ENCODE data around the gene SUPT5H. TPM values are rescaled to one million over a fixed set of nuclear protein-coding genes. Genes with fewer than 3 reads are reported as not detected.

SUPT5H gene
- total and polyA plus RNA-seq, 12 donors, result 56.2 to 149 (median 84.3) TPM

DNA sequence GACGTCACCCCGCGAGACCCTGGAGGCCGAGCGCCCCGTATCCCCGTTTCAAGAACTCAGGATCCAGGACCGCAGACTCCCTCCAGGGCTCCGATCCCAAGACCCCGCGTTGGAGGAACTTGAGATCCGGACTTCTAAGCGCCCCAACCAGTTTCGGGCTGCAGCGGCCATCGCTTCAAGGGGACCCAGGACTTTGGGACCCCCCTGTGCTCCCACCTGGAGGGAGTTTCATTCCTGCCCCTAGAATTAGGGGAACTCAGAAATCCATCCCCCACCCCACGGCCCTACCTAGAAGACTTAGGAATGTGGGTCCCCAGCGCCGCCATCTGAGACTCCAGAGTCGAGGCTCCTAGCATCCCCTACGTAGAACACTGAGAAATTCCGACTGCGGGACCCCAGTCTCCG lies 32.5 kb upstream of the SUPT5H start:
- WGBS, 2 donors, result 0 to 1% methylated on average over 24 of the region's 24 CpGs
- TF ChIP-seq, protein P1, sequence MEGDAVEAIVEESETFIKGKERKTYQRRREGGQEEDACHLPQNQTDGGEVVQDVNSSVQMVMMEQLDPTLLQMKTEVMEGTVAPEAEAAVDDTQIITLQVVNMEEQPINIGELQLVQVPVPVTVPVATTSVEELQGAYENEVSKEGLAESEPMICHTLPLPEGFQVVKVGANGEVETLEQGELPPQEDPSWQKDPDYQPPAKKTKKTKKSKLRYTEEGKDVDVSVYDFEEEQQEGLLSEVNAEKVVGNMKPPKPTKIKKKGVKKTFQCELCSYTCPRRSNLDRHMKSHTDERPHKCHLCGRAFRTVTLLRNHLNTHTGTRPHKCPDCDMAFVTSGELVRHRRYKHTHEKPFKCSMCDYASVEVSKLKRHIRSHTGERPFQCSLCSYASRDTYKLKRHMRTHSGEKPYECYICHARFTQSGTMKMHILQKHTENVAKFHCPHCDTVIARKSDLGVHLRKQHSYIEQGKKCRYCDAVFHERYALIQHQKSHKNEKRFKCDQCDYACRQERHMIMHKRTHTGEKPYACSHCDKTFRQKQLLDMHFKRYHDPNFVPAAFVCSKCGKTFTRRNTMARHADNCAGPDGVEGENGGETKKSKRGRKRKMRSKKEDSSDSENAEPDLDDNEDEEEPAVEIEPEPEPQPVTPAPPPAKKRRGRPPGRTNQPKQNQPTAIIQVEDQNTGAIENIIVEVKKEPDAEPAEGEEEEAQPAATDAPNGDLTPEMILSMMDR (IDR thresholded peaks at IDR 0.05), result peak in 4 of 9 donors; percentile 3 to 25 (median 13)
- Histone ChIP-seq H3K27ac (peak overlapping the region; percentile 94 to 100 (median 96)), H3K4me3 (peak overlapping the region; percentile 66 to 98 (median 86)), H3K27me3 (no peaks in the 10 kb centered on the region), H3K36me3 (peaks cover 3 to 39% (median 7%) of the 10 kb centered on the region in 9 donors), H3K4me1 (peaks cover 11 to 72% (median 53%) of the 10 kb centered on the region in 9 donors), H3K9me3 (no peaks in the 10 kb centered on the region)
- intact Hi-C loops (cut with DNase I), result loop anchor here in 5 of 10 donors (2.0 to 10.0 kb wide), 5 partner anchors 16 to 288 kb away; partner anchors contain the start of genes SAMD4B (in 3 of the 5), EID2B (in 1 of the 5), PAK4 (in 1 of the 5) and SUPT5H (in 1 of the 5)
- ATAC-seq, result no peak
- DNase-seq, result no peak

GRCh38 chr19:39413272-39413910 lies 32.0 kb upstream of the SUPT5H start:
- peak; percentile 81 to 87 for DNase-seq
- H3K4me1 ChIP-seq, result peaks cover 11 to 67% (median 50%) of the 10 kb centered on the region in 9 donors
- intact Hi-C loops (cut with DNase I), result loop anchor here in 5 of 10 donors (2.0 to 10.0 kb wide), 5 partner anchors 17 to 289 kb away; partner anchors contain the start of genes SAMD4B (in 3 of the 5), EID2B (in 1 of the 5), PAK4 (in 1 of the 5) and SUPT5H (in 1 of the 5)
- TF ChIP-seq, protein P1 (IDR thresholded peaks at IDR 0.05), result no peak
- no peaks in the 10 kb centered on the region for H3K9me3 ChIP-seq
- peaks cover 0 to 39% (median 2%) of the 10 kb centered on the region in 9 donors for H3K36me3 ChIP-seq
- WGBS, 2 donors, result 1 to 3% methylated on average over 39 to 52 of the region's 54 CpGs
- ATAC-seq, result peak in 7 of 8 donors; percentile 1 to 23 (median 13)
- H3K4me3 ChIP-seq, result peak overlapping the region; percentile 66 to 98 (median 86)
- peak overlapping the region; percentile 94 to 100 (median 96) for H3K27ac ChIP-seq
- H3K27me3 ChIP-seq, result no peaks in the 10 kb centered on the region

GRCh38 chr19:39413911-39414608 lies 31.3 kb upstream of the SUPT5H start:
- H3K9me3 ChIP-seq, result no peaks in the 10 kb centered on the region
- WGBS, 2 donors, result 35 to 44% methylated on average over 18 of the region's 18 CpGs
- intact Hi-C loops (cut with DNase I), result loop anchor here in 6 of 10 donors (2.0 to 10.0 kb wide), 6 partner anchors 17 to 289 kb away; partner anchors contain the start of genes SAMD4B (in 3 of the 6), EID2B (in 1 of the 6), PAK4 (in 1 of the 6) and SUPT5H (in 1 of the 6)
- peaks cover 0 to 39% (median 0%) of the 10 kb centered on the region in 9 donors for H3K36me3 ChIP-seq
- peak overlapping the region; percentile 94 to 100 (median 96) for H3K27ac ChIP-seq
- H3K4me3 ChIP-seq, result peak overlapping the region; percentile 66 to 98 (median 86)
- TF ChIP-seq, protein P1 (IDR thresholded peaks at IDR 0.05), result peak in 2 of 9 donors; percentile 25 to 28
- H3K4me1 ChIP-seq, result peaks cover 11 to 60% (median 43%) of the 10 kb centered on the region in 9 donors
- H3K27me3 ChIP-seq, result no peaks in the 10 kb centered on the region
- DNase-seq, result peak in 1 of 2 donors; percentile 36
- ATAC-seq, result no peak

Measured in heart right ventricle (tissue), 16 donors.